Endothelial cell (in vitro differentiated cells): ENCODE measurements around the gene PPARD. TPM values are rescaled to one million over a fixed set of nuclear protein-coding genes. Genes with fewer than 3 reads are reported as not detected.
"Not testable (repeated sequence)": the region's sequence is repeated elsewhere in the genome, so short reads cannot be mapped to it uniquely, and the experiment has no call there.

Source experiments
- DNase-seq: peaks from one replicate; pipeline ENCODE4 v3.0.0; 2021; ENCODE audit warnings: low spot score
- H3K27ac Mint-ChIP-seq: one replicate; pipeline ENCODE4 v1.8.0; 2021; ENCODE audit warnings: mixed read lengths, inconsistent platforms; ENCODE audit not compliant: unreplicated experiment
- H3K27me3 Mint-ChIP-seq: one replicate; pipeline ENCODE4 v1.8.0; 2021; ENCODE audit warnings: mild to moderate bottlenecking, moderate library complexity, mixed read lengths, inconsistent platforms; ENCODE audit not compliant: unreplicated experiment
- H3K36me3 Mint-ChIP-seq: one replicate; pipeline ENCODE4 v1.8.0; 2021; ENCODE audit warnings: mild to moderate bottlenecking, low read depth, mixed read lengths, inconsistent platforms; ENCODE audit not compliant: unreplicated experiment
- H3K4me1 Mint-ChIP-seq: one replicate; pipeline ENCODE4 v1.8.0; 2021; ENCODE audit warnings: mild to moderate bottlenecking, mixed read lengths, inconsistent platforms; ENCODE audit not compliant: unreplicated experiment
- H3K4me3 Mint-ChIP-seq: one replicate; pipeline ENCODE4 v1.8.0; 2021; ENCODE audit warnings: mild to moderate bottlenecking, mixed read lengths, inconsistent platforms; ENCODE audit not compliant: unreplicated experiment
- H3K9me3 Mint-ChIP-seq: one replicate; pipeline ENCODE4 v1.8.0; 2021; ENCODE audit warnings: mixed read lengths, inconsistent platforms; ENCODE audit not compliant: unreplicated experiment
- total RNA-seq: library from RNA; stranded (reverse); fragmentation: NEBNext Ultra II Directional; extraction: Animal tissue kit (Norgen Biotek cat#: 25700); gene quantifications from one replicate; pipeline ENCODE4 v1.2.1, GENCODE V29; 2021; ENCODE audit not compliant: unreplicated experiment
- TF ChIP-seq, protein P1 (sequence below): fragments of 200-600 bp; sonication (generic); IDR thresholded peaks from one replicate; pipeline ENCODE4 v1.5.0; 2021; ENCODE audit warnings: antibody characterized with exemption; ENCODE audit not compliant: unreplicated experiment

PPARD gene
- total RNA-seq, 1 donor from 2014 or later = 38.7 TPM

DNA sequence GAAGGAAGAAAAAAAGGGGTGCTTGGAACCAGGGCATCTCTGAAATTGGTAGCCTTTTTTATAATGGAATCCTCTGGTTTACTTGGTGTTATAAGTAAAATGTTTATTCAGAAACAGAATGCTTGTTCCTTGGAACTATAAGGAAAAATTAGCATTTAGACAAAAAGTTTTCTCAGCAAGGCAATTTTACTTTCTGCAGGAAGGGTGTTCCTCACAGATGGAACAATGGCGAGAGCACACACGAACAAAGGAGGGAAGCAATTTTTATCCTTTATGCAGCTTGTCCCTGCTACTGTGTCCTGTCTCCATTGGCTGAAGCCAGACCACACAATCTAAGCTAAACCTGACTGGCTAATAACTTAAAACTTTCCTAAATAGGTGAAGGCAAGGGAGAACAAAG, 87.1 kb downstream of the PPARD start:
- Mint-ChIP-seq H3K27me3 (peaks cover 4% of the 10 kb centered on the region), H3K4me1 (peaks cover 24% of the 10 kb centered on the region), H3K4me3 (no peak overlapping the region), H3K27ac (no peak overlapping the region), H3K36me3 (peaks cover 27% of the 10 kb centered on the region), H3K9me3 (peaks cover 3% of the 10 kb centered on the region)
- no peak for DNase-seq
- TF ChIP-seq, protein P1, sequence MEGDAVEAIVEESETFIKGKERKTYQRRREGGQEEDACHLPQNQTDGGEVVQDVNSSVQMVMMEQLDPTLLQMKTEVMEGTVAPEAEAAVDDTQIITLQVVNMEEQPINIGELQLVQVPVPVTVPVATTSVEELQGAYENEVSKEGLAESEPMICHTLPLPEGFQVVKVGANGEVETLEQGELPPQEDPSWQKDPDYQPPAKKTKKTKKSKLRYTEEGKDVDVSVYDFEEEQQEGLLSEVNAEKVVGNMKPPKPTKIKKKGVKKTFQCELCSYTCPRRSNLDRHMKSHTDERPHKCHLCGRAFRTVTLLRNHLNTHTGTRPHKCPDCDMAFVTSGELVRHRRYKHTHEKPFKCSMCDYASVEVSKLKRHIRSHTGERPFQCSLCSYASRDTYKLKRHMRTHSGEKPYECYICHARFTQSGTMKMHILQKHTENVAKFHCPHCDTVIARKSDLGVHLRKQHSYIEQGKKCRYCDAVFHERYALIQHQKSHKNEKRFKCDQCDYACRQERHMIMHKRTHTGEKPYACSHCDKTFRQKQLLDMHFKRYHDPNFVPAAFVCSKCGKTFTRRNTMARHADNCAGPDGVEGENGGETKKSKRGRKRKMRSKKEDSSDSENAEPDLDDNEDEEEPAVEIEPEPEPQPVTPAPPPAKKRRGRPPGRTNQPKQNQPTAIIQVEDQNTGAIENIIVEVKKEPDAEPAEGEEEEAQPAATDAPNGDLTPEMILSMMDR = no peak

DNA sequence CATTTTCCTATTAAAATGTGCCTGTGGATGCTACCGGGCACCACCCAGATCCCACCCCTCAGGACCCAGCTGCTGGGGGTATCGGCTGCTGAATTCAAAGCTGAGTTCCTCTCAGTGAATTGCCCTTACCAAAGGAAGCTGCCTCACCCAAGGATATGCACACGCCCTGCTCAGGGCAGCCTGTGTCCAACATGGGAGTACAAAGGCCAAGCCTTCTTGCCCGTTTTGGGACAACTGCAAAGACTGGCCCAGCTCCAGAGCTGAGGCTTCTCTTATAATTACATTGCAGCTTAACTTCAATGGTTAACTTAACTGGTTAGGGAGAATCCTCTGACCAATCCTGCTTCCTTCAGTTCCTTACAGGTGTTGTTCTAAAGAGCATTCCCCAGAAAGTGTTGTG, 89.9 kb downstream of the PPARD start:
- Mint-ChIP-seq H3K9me3 (peaks cover 3% of the 10 kb centered on the region), H3K4me1 (peaks cover 5% of the 10 kb centered on the region), H3K27ac (no peak overlapping the region), H3K27me3 (peaks cover 4% of the 10 kb centered on the region), H3K4me3 (no peak overlapping the region), H3K36me3 (peaks cover 13% of the 10 kb centered on the region)
- TF ChIP-seq, protein P1 = no peak
- DNase-seq = no peak

DNA sequence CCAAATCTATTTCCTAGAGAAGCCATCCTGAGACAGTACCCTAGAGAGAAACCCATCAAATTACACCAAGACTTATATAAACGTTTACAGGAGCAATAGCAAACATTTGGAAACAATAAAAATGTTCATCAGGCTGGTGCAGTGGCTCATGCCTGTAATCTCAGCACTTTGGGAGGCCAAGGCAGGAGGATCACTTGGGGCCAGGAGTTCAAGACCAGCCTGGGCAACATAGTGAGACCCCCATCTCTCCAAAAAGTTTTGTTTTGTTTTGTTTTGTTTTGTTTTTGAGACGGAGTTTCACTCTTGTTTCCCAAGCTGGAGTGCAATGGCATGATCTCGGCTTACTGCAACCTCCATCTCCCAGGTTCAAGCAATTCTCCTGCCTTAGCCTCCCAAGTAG, 90.3 kb downstream of the PPARD start:
- not testable (repeated sequence) for H3K27me3 Mint-ChIP-seq, DNase-seq, H3K4me1 Mint-ChIP-seq, H3K27ac Mint-ChIP-seq, H3K9me3 Mint-ChIP-seq, H3K4me3 Mint-ChIP-seq
- H3K36me3 Mint-ChIP-seq = peaks cover 13% of the 10 kb centered on the region

DNA sequence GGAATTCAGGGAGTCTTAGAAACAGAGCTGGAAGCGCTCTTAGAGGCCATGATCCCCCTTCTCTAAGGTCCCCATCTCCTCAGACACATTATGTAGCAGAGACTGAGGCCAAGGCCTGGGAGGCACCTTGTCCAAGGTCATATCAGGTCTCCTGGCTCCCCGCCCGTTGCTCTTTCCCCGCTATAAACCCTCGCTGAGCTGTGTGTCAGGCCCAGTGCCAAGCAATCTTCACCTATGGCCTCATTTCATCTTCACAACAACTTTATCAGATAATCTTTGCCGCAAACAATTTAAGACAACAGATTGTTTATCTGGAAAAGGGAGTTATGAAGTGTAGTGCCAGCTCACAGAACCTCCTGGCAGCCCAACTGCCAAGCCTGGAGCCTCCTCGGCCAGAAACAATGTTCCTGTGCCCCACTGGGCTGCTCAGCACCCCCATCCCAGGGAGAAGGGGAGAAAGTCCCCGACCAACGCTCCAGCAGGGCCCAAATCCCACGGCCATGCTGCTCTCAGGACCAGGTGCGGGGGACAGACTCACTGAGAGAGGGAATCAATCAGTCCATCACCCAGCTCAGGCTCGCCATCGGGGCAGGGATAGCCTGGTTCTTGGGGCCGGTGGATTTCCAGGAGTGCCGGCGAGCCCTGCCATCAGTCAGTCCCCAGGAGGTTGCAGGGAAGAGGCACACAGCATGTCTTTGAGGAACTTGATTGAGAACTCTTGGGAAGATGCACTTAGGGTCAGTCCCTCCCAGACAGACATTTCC, 92.9 kb downstream of the PPARD start:
- TF ChIP-seq, protein P1 = no peak
- no peaks in the 10 kb centered on the region for H3K27me3 Mint-ChIP-seq
- H3K9me3 Mint-ChIP-seq = no peaks in the 10 kb centered on the region
- H3K27ac Mint-ChIP-seq = no peak overlapping the region
- DNase-seq = no peak
- no peaks in the 10 kb centered on the region for H3K36me3 Mint-ChIP-seq
- H3K4me1 Mint-ChIP-seq = no peaks in the 10 kb centered on the region
- no peak overlapping the region for H3K4me3 Mint-ChIP-seq

DNA sequence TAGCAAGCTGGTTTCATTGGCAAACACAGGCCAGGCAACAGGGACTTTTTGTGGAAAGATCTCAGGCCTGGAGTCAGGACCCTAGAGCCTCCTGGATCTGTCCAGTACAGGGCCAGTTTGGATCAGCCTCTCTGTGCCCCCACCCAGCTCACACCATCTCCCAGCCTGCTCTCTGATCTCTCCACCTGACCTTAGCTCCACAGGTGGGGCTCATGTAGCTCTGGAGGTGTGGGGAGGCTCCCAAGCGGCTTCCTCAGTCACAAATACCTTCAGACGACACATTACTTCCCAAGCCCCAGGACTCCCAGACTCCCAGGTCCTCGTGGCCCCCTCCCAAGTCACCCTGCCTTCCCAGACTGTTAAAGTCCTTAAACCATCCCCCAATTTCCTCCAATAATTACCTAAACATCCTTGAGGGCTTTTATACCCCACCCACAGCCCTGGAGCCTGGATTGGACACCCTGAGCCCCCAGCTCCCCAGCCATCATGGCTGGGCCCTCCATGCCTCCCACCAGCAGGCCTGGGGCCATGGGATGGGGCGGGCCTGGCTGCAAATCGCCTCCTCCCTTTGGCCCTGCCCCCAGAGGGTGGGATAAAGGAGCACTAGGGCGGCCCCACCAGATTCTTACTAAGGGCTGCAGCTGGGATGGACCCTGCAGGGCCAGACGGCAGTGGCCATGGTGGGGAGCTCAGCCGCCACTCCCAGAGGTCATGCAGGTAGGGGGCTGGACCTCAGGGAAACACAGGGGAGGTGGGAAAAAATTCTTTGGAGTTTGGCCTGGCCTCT, 93.9 kb downstream of the PPARD start:
- no peak overlapping the region for H3K27ac Mint-ChIP-seq
- DNase-seq = no peak
- TF ChIP-seq, protein P1 = no peak
- H3K27me3 Mint-ChIP-seq = no peaks in the 10 kb centered on the region
- no peaks in the 10 kb centered on the region for H3K4me1 Mint-ChIP-seq
- no peak overlapping the region for H3K4me3 Mint-ChIP-seq
- no peaks in the 10 kb centered on the region for H3K9me3 Mint-ChIP-seq
- H3K36me3 Mint-ChIP-seq = no peaks in the 10 kb centered on the region

DNA sequence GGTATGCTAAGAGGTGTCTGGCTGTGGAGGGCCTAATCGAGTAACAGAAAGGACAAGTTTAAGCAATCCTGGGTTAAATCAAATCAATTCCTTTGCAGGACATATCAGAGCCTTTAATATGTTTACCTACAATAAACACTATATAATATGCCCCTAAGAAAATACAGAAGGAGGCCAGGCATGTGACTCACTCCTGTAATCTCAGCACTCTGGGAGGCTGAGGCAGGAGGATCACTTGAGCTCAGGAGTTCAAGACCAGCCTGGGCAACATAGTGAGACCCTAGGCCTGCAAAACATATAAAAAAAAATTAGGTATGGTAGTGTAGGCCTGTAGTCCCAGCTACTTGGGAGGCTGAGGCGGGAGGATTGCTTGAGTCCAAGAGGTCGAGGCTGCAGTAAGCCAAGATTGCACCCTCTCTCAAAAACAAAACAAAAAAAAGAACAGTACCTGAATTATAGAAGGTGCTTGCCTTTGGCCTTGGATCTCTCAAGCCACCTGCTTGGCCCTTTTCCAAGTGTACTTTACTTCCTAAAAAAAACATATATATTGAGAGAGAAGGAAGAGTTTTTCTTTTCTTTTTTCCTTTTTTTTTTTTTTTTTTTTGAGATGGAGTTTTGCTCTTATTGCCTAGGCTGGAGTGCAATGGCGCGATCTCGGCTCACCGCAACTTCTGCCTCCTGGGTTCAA, 96.2 kb downstream of the PPARD start:
- not testable (repeated sequence) for H3K4me1 Mint-ChIP-seq, DNase-seq, H3K36me3 Mint-ChIP-seq, H3K9me3 Mint-ChIP-seq, H3K27me3 Mint-ChIP-seq, H3K4me3 Mint-ChIP-seq, H3K27ac Mint-ChIP-seq
